RCC 7860 (cell line): ENCODE measurements around the gene DNHD1.

Experiments
- DNase-seq: peaks from one replicate; pipeline ENCODE4 v3.0.0-alpha.2; 2015; ENCODE audit warnings: low spot score
- FAIRE-seq: peaks from 2 replicates; lab custom pipeline; 2012; peaks lifted over from hg19 to GRCh38; lab: Jason Lieb, UNC

The DNHD1 gene

GRCh38 chr11:6587360-6587953, 90.4 kb downstream of the DNHD1 start:
- no peak for FAIRE-seq
- DNase-seq: no peak

GRCh38 chr11:6588018-6588417, 90.9 kb downstream of the DNHD1 start:
- FAIRE-seq: no peak
- no peak for DNase-seq

- no peak for FAIRE-seq
These were observed 97.2 kb downstream of the DNHD1 start for GRCh38 chr11:6594142-6594768.

GRCh38 chr11:6596239-6596877, 99.3 kb downstream of the DNHD1 start:
- no peak for DNase-seq
- FAIRE-seq: no peak

More at GRCh38 chr11:6594142-6594768, 97.2 kb downstream of the DNHD1 start:
- no peak for DNase-seq

- no peak for DNase-seq
- no peak for FAIRE-seq
These were observed 101.5 kb downstream of the DNHD1 start for GRCh38 chr11:6598555-6598954.

GRCh38 chr11:6599449-6599848, 102.4 kb downstream of the DNHD1 start:
- DNase-seq (no peak), FAIRE-seq (no peak)

- DNase-seq: no peak
- no peak for FAIRE-seq
These were observed 102.9 kb downstream of the DNHD1 start for GRCh38 chr11:6599881-6600390.

- no peak for FAIRE-seq
- DNase-seq: no peak
These were observed 104.0 kb downstream of the DNHD1 start for GRCh38 chr11:6601041-6601461.

GRCh38 chr11:6602096-6602940, 105.2 kb downstream of the DNHD1 start:
- no peak for FAIRE-seq
- DNase-seq: no peak

- FAIRE-seq (no peak), DNase-seq (peak; percentile 66)
These were observed 106.4 kb downstream of the DNHD1 start, which contains the start of the genes ILK and RRP8 for GRCh38 chr11:6603287-6604080. TSS of gene ILK (plus strand) at chr11:6603774. CDS start at chr11:6604272, 498 bp downstream. TSS of gene RRP8 (minus strand) at chr11:6603616. CDS start at chr11:6603502, 114 bp downstream.

- FAIRE-seq: no peak
- DNase-seq: peak; percentile 27
These were observed 107.1 kb downstream of the DNHD1 start for GRCh38 chr11:6604081-6604626.

GRCh38 chr11:6604790-6605189, 107.7 kb downstream of the DNHD1 start:
- DNase-seq (no peak), FAIRE-seq (no peak)

- DNase-seq (peak; percentile 90), FAIRE-seq (peak; percentile 85)
These were observed 109.5 kb downstream of the DNHD1 start for GRCh38 chr11:6606471-6607189.

GRCh38 chr11:6607190-6607795, 110.2 kb downstream of the DNHD1 start:
- no peak for DNase-seq
- FAIRE-seq: no peak

GRCh38 chr11:6608011-6608410, 110.9 kb downstream of the DNHD1 start:
- FAIRE-seq: no peak

GRCh38 chr11:6608726-6609501, 111.8 kb downstream of the DNHD1 start:
- DNase-seq (no peak), FAIRE-seq (no peak)

More at GRCh38 chr11:6608011-6608410, 110.9 kb downstream of the DNHD1 start:
- DNase-seq: no peak

- no peak for DNase-seq
- FAIRE-seq: no peak
These were observed 112.5 kb downstream of the DNHD1 start for GRCh38 chr11:6609502-6610015.

- DNase-seq (no peak), FAIRE-seq (no peak)
These were observed 113.5 kb downstream of the DNHD1 start for GRCh38 chr11:6610591-6610990.
